Trophoblast cell (in vitro differentiated cells and primary cell): ENCODE results near the gene MYRIP.

Experiments used
- DNase-seq, 2 donors: peaks; one replicate each; pipeline ENCODE4 v3.0.0-alpha.2; 2016
- H2AFZ ChIP-seq: 2 replicates; pipeline ENCODE4 v1.6.1; 2013; ENCODE audit warnings: low read length, moderate library complexity, mild to moderate bottlenecking; ENCODE audit not compliant: insufficient read depth, poor library complexity
- H2AK5ac ChIP-seq: 2 replicates; pipeline ENCODE4 v1.6.1; 2013; ENCODE audit warnings: mild to moderate bottlenecking, low read length
- H2BK120ac ChIP-seq: 2 replicates; pipeline ENCODE4 v1.6.1; 2013; ENCODE audit warnings: low read length, mild to moderate bottlenecking, moderate library complexity; ENCODE audit not compliant: insufficient read depth, poor library complexity
- H2BK12ac ChIP-seq: 2 replicates; pipeline ENCODE4 v1.6.1; 2013; ENCODE audit warnings: mild to moderate bottlenecking, low read length, moderate library complexity
- H2BK5ac ChIP-seq: 2 replicates; pipeline ENCODE4 v1.6.1; 2013; ENCODE audit warnings: low read length, low read depth, moderate library complexity, mild to moderate bottlenecking; ENCODE audit not compliant: poor library complexity
- H3K14ac ChIP-seq: 2 replicates; pipeline ENCODE4 v1.6.1; 2013; ENCODE audit warnings: mild to moderate bottlenecking, low read length
- H3K18ac ChIP-seq: 2 replicates; pipeline ENCODE4 v1.6.1; 2013; ENCODE audit warnings: mild to moderate bottlenecking, low read length
- H3K23ac ChIP-seq: 2 replicates; pipeline ENCODE4 v1.6.1; 2013; ENCODE audit warnings: low read length
- H3K27ac ChIP-seq: 2 replicates; pipeline ENCODE4 v1.5.1; 2013; ENCODE audit warnings: low read depth, mild to moderate bottlenecking, inconsistent platforms, low read length, moderate library complexity
- H3K27me3 ChIP-seq: 2 replicates; pipeline ENCODE4 v1.6.1; 2013; ENCODE audit warnings: inconsistent platforms, mild to moderate bottlenecking, low read length, moderate library complexity; ENCODE audit not compliant: insufficient read depth
- H3K36me3 ChIP-seq, 2 experiments: 1 replicate in 1 of 2; 2 replicates in 1 of 2; pipeline ENCODE4 v1.6.1; 2013; ENCODE audit warnings: low read length in 2 of 2, mild to moderate bottlenecking in 2 of 2, moderate library complexity in 1 of 2; ENCODE audit not compliant: insufficient read depth in 2 of 2, control insufficient read depth in 1 of 2
- H3K4ac ChIP-seq: 2 replicates; pipeline ENCODE4 v1.6.1; 2013; ENCODE audit warnings: low read depth, mild to moderate bottlenecking, low read length, moderate library complexity
- H3K4me1 ChIP-seq, 2 experiments: 1 replicate in 1 of 2; 2 replicates in 1 of 2; pipeline ENCODE4 v1.6.1; 2013; ENCODE audit warnings: low read length in 2 of 2, mild to moderate bottlenecking in 2 of 2, moderate library complexity in 1 of 2; ENCODE audit not compliant: insufficient read depth in 2 of 2, control insufficient read depth in 1 of 2
- H3K4me2 ChIP-seq: 2 replicates; pipeline ENCODE4 v1.6.1; 2013; ENCODE audit warnings: inconsistent platforms, mild to moderate bottlenecking, low read length, moderate library complexity
- H3K4me3 ChIP-seq: 2 replicates; pipeline ENCODE4 v1.5.1; 2013; ENCODE audit warnings: mild to moderate bottlenecking, low read depth, low read length, inconsistent platforms
- H3K79me1 ChIP-seq: one replicate; pipeline ENCODE4 v1.6.1; 2013; ENCODE audit warnings: low read length
- H3K79me2 ChIP-seq: 2 replicates; pipeline ENCODE4 v1.6.1; 2013; ENCODE audit warnings: low read length, mild to moderate bottlenecking; ENCODE audit not compliant: control insufficient read depth, insufficient read depth, poor library complexity
- H3K9ac ChIP-seq: 2 replicates; pipeline ENCODE4 v1.6.1; 2013; ENCODE audit warnings: mild to moderate bottlenecking, low read length
- H3K9me3 ChIP-seq: 2 replicates; pipeline ENCODE4 v1.6.1; 2013; ENCODE audit warnings: low read depth, mild to moderate bottlenecking, control low read depth, inconsistent platforms, low read length; ENCODE audit not compliant: insufficient read depth
- H4K12ac ChIP-seq: 2 replicates; pipeline ENCODE4 v1.6.1; 2013; ENCODE audit warnings: low read depth, mild to moderate bottlenecking, low read length, moderate library complexity
- H4K8ac ChIP-seq: 2 replicates; pipeline ENCODE4 v1.6.1; 2013; ENCODE audit warnings: low read depth, mild to moderate bottlenecking, low read length, moderate library complexity
- H4K91ac ChIP-seq: one replicate; pipeline ENCODE4 v1.6.1; 2013; ENCODE audit warnings: low read depth, mild to moderate bottlenecking, low read length, moderate library complexity
- WGBS: extraction: QIAGEN DNeasy Blood & Tissue Kit; methylation state at CpG from one replicate; pipeline ENCODE4 v1.1.7; 2013; ENCODE audit warnings: missing lambda C conversion rate; ENCODE audit not compliant: insufficient read length, insufficient coverage; ENCODE audit errors: extremely low coverage; 5-methylcytosine and 5-hydroxymethylcytosine counted together

Gene MYRIP

DNA sequence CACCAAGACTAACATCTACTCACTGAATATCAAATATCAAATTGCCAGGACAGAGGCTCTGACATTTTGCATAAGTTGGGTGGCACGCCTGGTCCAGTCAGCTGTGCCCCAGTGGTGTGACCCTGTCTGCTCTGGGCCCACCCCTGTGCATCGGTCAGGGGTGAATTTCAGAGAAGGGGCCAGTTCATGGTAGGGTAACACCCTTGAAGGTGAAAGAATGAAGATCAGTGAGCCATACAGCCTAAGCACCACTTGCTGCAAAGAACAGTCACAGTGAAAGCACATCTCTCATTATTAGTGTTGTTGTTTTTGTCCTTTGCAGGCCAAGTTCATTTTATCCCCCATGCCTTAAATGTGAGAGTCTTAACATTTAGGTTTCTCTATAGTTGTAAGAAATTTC is 86.8 kb downstream of the MYRIP start:
- H3K79me1 ChIP-seq = no peaks in the 10 kb centered on the region
- no peak overlapping the region for H2AK5ac ChIP-seq
- H2AFZ ChIP-seq = no peak overlapping the region
- H3K79me2 ChIP-seq = no peaks in the 10 kb centered on the region
- H3K4me3 ChIP-seq = no peak overlapping the region
- WGBS = no CpG with 5 or more reads among the region's 2 CpGs
- H4K12ac ChIP-seq = no peak overlapping the region
- H3K27me3 ChIP-seq = no peaks in the 10 kb centered on the region
- no peak overlapping the region for H2BK12ac ChIP-seq
- no peak overlapping the region for H2BK5ac ChIP-seq
- H4K8ac ChIP-seq = no peak overlapping the region
- no peak for DNase-seq
- no peak overlapping the region for H3K4me2 ChIP-seq
- H3K9me3 ChIP-seq = no peaks in the 10 kb centered on the region
- H3K14ac ChIP-seq = no peak overlapping the region
- no peak overlapping the region for H3K18ac ChIP-seq
- H3K27ac ChIP-seq = no peak overlapping the region
- no peaks in the 10 kb centered on the region for H3K36me3 ChIP-seq
- no peak overlapping the region for H3K9ac ChIP-seq
- H3K4ac ChIP-seq = no peak overlapping the region
- no peak overlapping the region for H2BK120ac ChIP-seq
- no peak overlapping the region for H3K23ac ChIP-seq
- H3K4me1 ChIP-seq = no peaks in the 10 kb centered on the region
- H4K91ac ChIP-seq = no peak overlapping the region

GRCh38 chr3:39900462-39901002 is 91.1 kb downstream of the MYRIP start:
- no peaks in the 10 kb centered on the region for H3K9me3 ChIP-seq
- no peak overlapping the region for H3K18ac ChIP-seq
- no peak overlapping the region for H3K4me2 ChIP-seq
- no peak overlapping the region for H4K8ac ChIP-seq
- H3K27ac ChIP-seq = no peak overlapping the region
- H3K79me1 ChIP-seq = no peaks in the 10 kb centered on the region
- no peak overlapping the region for H3K23ac ChIP-seq
- no peak overlapping the region for H3K4ac ChIP-seq
- H3K14ac ChIP-seq = no peak overlapping the region
- H2BK120ac ChIP-seq = no peak overlapping the region
- H3K79me2 ChIP-seq = no peaks in the 10 kb centered on the region
- H4K12ac ChIP-seq = no peak overlapping the region
- no peak overlapping the region for H2BK12ac ChIP-seq
- DNase-seq = peak in 1 of 2 donors; percentile 25
- no peak overlapping the region for H3K9ac ChIP-seq
- no peak overlapping the region for H4K91ac ChIP-seq
- no peak overlapping the region for H2AK5ac ChIP-seq
- WGBS = no CpG with 5 or more reads among the region's 4 CpGs
- no peak overlapping the region for H3K4me3 ChIP-seq
- no peak overlapping the region for H2BK5ac ChIP-seq
- no peaks in the 10 kb centered on the region for H3K4me1 ChIP-seq
- no peaks in the 10 kb centered on the region for H3K36me3 ChIP-seq
- H3K27me3 ChIP-seq = no peaks in the 10 kb centered on the region
- H2AFZ ChIP-seq = no peak overlapping the region

- H2BK120ac ChIP-seq = no peak overlapping the region
- H2AK5ac ChIP-seq = no peak overlapping the region
- H3K14ac ChIP-seq = no peak overlapping the region
- H4K91ac ChIP-seq = no peak overlapping the region
- no peak overlapping the region for H2BK12ac ChIP-seq
- H3K9me3 ChIP-seq = no peaks in the 10 kb centered on the region
- no peak overlapping the region for H2AFZ ChIP-seq
- no peak overlapping the region for H4K12ac ChIP-seq
- H3K27ac ChIP-seq = no peak overlapping the region
- no peaks in the 10 kb centered on the region for H3K79me1 ChIP-seq
- H3K23ac ChIP-seq = no peak overlapping the region
- no peak overlapping the region for H4K8ac ChIP-seq
- H2BK5ac ChIP-seq = no peak overlapping the region
- no peaks in the 10 kb centered on the region for H3K36me3 ChIP-seq
- no peak overlapping the region for H3K9ac ChIP-seq
- H3K4me1 ChIP-seq = no peaks in the 10 kb centered on the region
- H3K4me3 ChIP-seq = no peak overlapping the region
- WGBS = no CpG with 5 or more reads among the region's 2 CpGs
- no peak for DNase-seq
- no peak overlapping the region for H3K4ac ChIP-seq
- H3K27me3 ChIP-seq = no peaks in the 10 kb centered on the region
- H3K18ac ChIP-seq = no peak overlapping the region
- no peak overlapping the region for H3K4me2 ChIP-seq
- no peaks in the 10 kb centered on the region for H3K79me2 ChIP-seq
Measured at GRCh38 chr3:39903253-39903652, 93.8 kb downstream of the MYRIP start.

DNA sequence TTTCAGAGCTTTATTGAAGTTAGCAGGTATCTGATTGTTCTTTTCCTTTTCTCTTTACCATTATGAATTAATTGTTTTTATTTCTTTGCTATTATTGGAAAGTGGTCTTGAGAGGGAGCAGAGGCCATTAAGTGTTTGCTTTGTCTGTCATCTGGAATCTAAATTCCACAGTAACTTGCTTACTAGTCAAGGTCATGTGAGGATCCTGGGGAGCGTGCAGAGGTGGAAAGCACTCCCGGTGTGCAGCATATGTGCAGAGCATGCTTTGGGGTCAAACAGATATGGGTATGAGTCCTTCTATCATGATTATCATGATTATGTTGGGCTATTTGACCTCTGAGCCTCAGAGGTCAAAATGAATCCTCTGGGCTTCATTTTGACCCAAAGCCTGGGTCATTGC is 96.4 kb downstream of the MYRIP start:
- Histone ChIP-seq H3K36me3 (no peaks in the 10 kb centered on the region), H3K4me1 (no peaks in the 10 kb centered on the region), H3K79me2 (no peaks in the 10 kb centered on the region), H3K27me3 (no peaks in the 10 kb centered on the region), H2AFZ (no peak overlapping the region), H2BK12ac (no peak overlapping the region), H3K9me3 (no peaks in the 10 kb centered on the region), H3K79me1 (no peaks in the 10 kb centered on the region), H2AK5ac (no peak overlapping the region), H3K23ac (no peak overlapping the region), H3K18ac (no peak overlapping the region), H4K8ac (no peak overlapping the region), H3K4me3 (no peak overlapping the region), H3K14ac (no peak overlapping the region), H3K4me2 (no peak overlapping the region), H4K12ac (no peak overlapping the region), H3K4ac (no peak overlapping the region), H2BK120ac (no peak overlapping the region), H3K27ac (no peak overlapping the region), H3K9ac (no peak overlapping the region), H4K91ac (no peak overlapping the region), H2BK5ac (no peak overlapping the region)
- no CpG with 5 or more reads among the region's 2 CpGs for WGBS
- DNase-seq = no peak
